ENCODE results near the gene NUDCD3.

GRCh38 chr7:44396931-44397545, 93.4 kb downstream of the NUDCD3 start:
- TF ChIP-seq CTCF (IDR thresholded peaks at IDR 0.05), result no peak
- TF ChIP-seq POLR2A (IDR thresholded peaks at IDR 0.05), result no peak
